IMR-90 (cell line): Measurements from ENCODE around the gene SEMA3C. TPM values are rescaled to one million over a fixed set of nuclear protein-coding genes. Genes with fewer than 3 reads are reported as not detected.

Experiments used
- ATAC-seq: fragments of 200-7000 bp; cut with Tn5 transposase; 2 replicates; pipeline ENCODE4 v1.9.1; 2020; ENCODE audit warnings: low read depth, mild to moderate bottlenecking, moderate library complexity
- BruUV-seq: library from RNA; stranded (reverse); fragments of 400-500 nt; replicated peaks from 2 replicates; lab custom pipeline; 2021; lab: Mats Ljungman, UMichigan
- CTCF ChIA-PET: fragments of 300-600 bp; formaldehyde crosslinking; extraction: SDS; loops from one replicate; lab custom pipeline; 2021; ENCODE audit warnings: antibody characterized with exemption; lab: Yijun Ruan, JAX
- POLR2A ChIA-PET: fragments of 300-600 bp; sonication (Branson Sonifier 250); formaldehyde crosslinking; loops from one replicate; lab custom pipeline; 2022; ENCODE audit warnings: antibody characterized with exemption; ENCODE audit not compliant: unreplicated experiment; lab: Charles Lee
- DNase-seq: peaks from one replicate; pipeline ENCODE4 v3.0.0; 2013
- H2AFZ ChIP-seq: replicated peaks from 2 replicates; pipeline ENCODE3; 2013; ENCODE audit warnings: low read length, mild to moderate bottlenecking; ENCODE audit not compliant: poor library complexity
- H2AK5ac ChIP-seq: 2 replicates; pipeline ENCODE4 v1.6.1; 2013; ENCODE audit warnings: low read depth, low read length, inconsistent platforms
- H2AK9ac ChIP-seq: replicated peaks from 2 replicates; pipeline ENCODE3; 2013; ENCODE audit warnings: mild to moderate bottlenecking, low read depth, low read length, moderate library complexity; ENCODE audit not compliant: poor library complexity
- H2BK120ac ChIP-seq: 2 replicates; pipeline ENCODE4 v1.6.1; 2013; ENCODE audit warnings: low read depth, low read length, inconsistent platforms
- H2BK15ac ChIP-seq: 3 replicates; pipeline ENCODE4 v1.6.1; 2013; ENCODE audit warnings: low read depth, low read length, inconsistent platforms
- H2BK20ac ChIP-seq: 2 replicates; pipeline ENCODE4 v1.6.1; 2013; ENCODE audit warnings: low read depth, mild to moderate bottlenecking, inconsistent platforms, low read length, moderate library complexity
- H2BK5ac ChIP-seq: 2 replicates; pipeline ENCODE4 v1.6.1; 2013; ENCODE audit warnings: mild to moderate bottlenecking, low read depth, low read length, inconsistent platforms; ENCODE audit not compliant: poor library complexity, severe bottlenecking
- H3K14ac ChIP-seq: replicated peaks from 2 replicates; pipeline ENCODE4 v1.6.1; 2013; ENCODE audit warnings: low read depth, low read length, inconsistent platforms
- H3K18ac ChIP-seq: 2 replicates; pipeline ENCODE4 v1.6.1; 2013; ENCODE audit warnings: low read depth, low read length, control low read depth
- H3K23ac ChIP-seq: 2 replicates; pipeline ENCODE4 v1.6.1; 2013; ENCODE audit warnings: low read depth, low read length, inconsistent platforms
- H3K27ac ChIP-seq: 2 replicates; pipeline ENCODE4 v1.5.1; 2013; ENCODE audit warnings: mild to moderate bottlenecking, control low read depth, low read length; ENCODE audit not compliant: insufficient read depth
- H3K27me3 ChIP-seq: 2 replicates; pipeline ENCODE4 v1.6.1; 2013; ENCODE audit warnings: low read length; ENCODE audit not compliant: control insufficient read depth, insufficient read depth
- H3K36me3 ChIP-seq: 2 replicates; pipeline ENCODE4 v1.6.1; 2013; ENCODE audit warnings: low read length, mixed read lengths; ENCODE audit not compliant: control insufficient read depth, insufficient read depth
- H3K4ac ChIP-seq: 2 replicates; pipeline ENCODE4 v1.6.1; 2013; ENCODE audit warnings: low read depth, low read length, inconsistent platforms
- H3K4me1 ChIP-seq: 2 replicates; pipeline ENCODE4 v1.6.1; 2013; ENCODE audit warnings: low read length, mixed read lengths; ENCODE audit not compliant: control insufficient read depth, insufficient read depth
- H3K4me2 ChIP-seq: 2 replicates; pipeline ENCODE4 v1.6.1; 2013; ENCODE audit warnings: low read depth, mild to moderate bottlenecking, control low read depth, low read length, moderate library complexity
- H3K4me3 ChIP-seq: 2 replicates; pipeline ENCODE4 v1.5.1; 2013; ENCODE audit warnings: low read depth, mild to moderate bottlenecking, control low read depth, low read length, moderate library complexity; ENCODE audit not compliant: insufficient read depth
- H3K56ac ChIP-seq: 2 replicates; pipeline ENCODE4 v1.6.1; 2013; ENCODE audit warnings: low read length, inconsistent platforms; ENCODE audit not compliant: insufficient read depth; ENCODE audit errors: extremely low read depth
- H3K79me1 ChIP-seq, 2 experiments: 2 replicates each; pipeline ENCODE4 v1.6.1; 2013; ENCODE audit warnings: low read length in 2 of 2, inconsistent platforms in 1 of 2, low read depth in 1 of 2
- H3K9ac ChIP-seq: 2 replicates; pipeline ENCODE4 v1.6.1; 2013; ENCODE audit warnings: low read depth, low read length, control low read depth
- H3K9me1 ChIP-seq: 2 replicates; pipeline ENCODE4 v1.6.1; 2013; ENCODE audit warnings: low read length, inconsistent platforms; ENCODE audit not compliant: insufficient read depth
- H3K9me3 ChIP-seq: 2 replicates; pipeline ENCODE4 v1.6.1; 2013; ENCODE audit warnings: low read length; ENCODE audit not compliant: control insufficient read depth, insufficient read depth
- H4K20me1 ChIP-seq: 2 replicates; pipeline ENCODE4 v1.6.1; 2013; ENCODE audit warnings: low read length, inconsistent platforms; ENCODE audit not compliant: insufficient read depth
- H4K5ac ChIP-seq: 2 replicates; pipeline ENCODE4 v1.6.1; 2013; ENCODE audit warnings: mild to moderate bottlenecking, low read depth, low read length, control low read depth
- H4K8ac ChIP-seq, 2 experiments: 2 replicates each; pipeline ENCODE4 v1.6.1; 2013; ENCODE audit warnings: low read depth in 2 of 2, low read length in 2 of 2, control low read depth in 1 of 2, inconsistent platforms in 1 of 2
- H4K91ac ChIP-seq: 2 replicates; pipeline ENCODE4 v1.6.1; 2013; ENCODE audit warnings: low read depth, low read length, inconsistent platforms; ENCODE audit not compliant: insufficient read depth
- CHD1 ChIP-seq: IDR thresholded peaks from 2 replicates; pipeline ENCODE4 v1.6.1; 2012; ENCODE audit warnings: low read depth, low read length, improper control_type of control experiment
- POLR2A ChIP-seq: IDR thresholded peaks from 2 replicates; pipeline ENCODE4 v1.6.1; 2012; ENCODE audit warnings: mild to moderate bottlenecking, low read depth, low read length
- RAD21 ChIP-seq: IDR thresholded peaks from 2 replicates; pipeline ENCODE4 v1.6.1; 2012; ENCODE audit warnings: low read length, improper control_type of control experiment
- WGBS, 2 experiments: methylation state at CpG; one replicate each; pipeline versions ENCODE4 v1.1.5 to v1.1.7; 2013; ENCODE audit warnings: missing lambda C conversion rate in 2 of 2; ENCODE audit not compliant: insufficient read length in 1 of 2; ENCODE audit errors: extremely low coverage in 2 of 2; 5-methylcytosine and 5-hydroxymethylcytosine counted together
- dilution Hi-C: fragments of 300-500 bp; cut with HindIII; formaldehyde crosslinking; loops from one replicate; pipeline ENCODE4 v1.14.3; 2018; ENCODE audit warnings: low sequenced_read_pairs; ENCODE audit not compliant: unreplicated experiment
- in situ Hi-C: fragments of 300-500 bp; cut with MboI; formaldehyde crosslinking; loops from 3 replicates; pipeline ENCODE4 v1.14.3; 2019; ENCODE audit warnings: low sequenced_read_pairs, inconsistent platforms, mixed read lengths
- intact Hi-C: fragments of 100-400 bp; cut with micrococcal nuclease; formaldehyde crosslinking; loops from 2 replicates; pipeline ENCODE4 v1.10.0; 2022
- polyA plus RNA-seq, 3 experiments: library from polyadenylated mRNA; depleted of rRNA; stranded (reverse); fragments of >200 nt; gene quantifications; 2 replicates each; pipeline ENCODE4 v1.2.3, GENCODE V29; 2012; ENCODE audit warnings: low replicate concordance in 1 of 3
- total RNA-seq: library from RNA; depleted of rRNA; stranded (reverse); fragments of >200 nt; gene quantifications from 2 replicates; pipeline ENCODE4 v1.2.3, GENCODE V29; 2012

SEMA3C gene
- total and polyA plus RNA-seq, 2 of the 4 experiments (the other 2 are of a cell fraction) = 21.2 to 97.1 TPM

DNA sequence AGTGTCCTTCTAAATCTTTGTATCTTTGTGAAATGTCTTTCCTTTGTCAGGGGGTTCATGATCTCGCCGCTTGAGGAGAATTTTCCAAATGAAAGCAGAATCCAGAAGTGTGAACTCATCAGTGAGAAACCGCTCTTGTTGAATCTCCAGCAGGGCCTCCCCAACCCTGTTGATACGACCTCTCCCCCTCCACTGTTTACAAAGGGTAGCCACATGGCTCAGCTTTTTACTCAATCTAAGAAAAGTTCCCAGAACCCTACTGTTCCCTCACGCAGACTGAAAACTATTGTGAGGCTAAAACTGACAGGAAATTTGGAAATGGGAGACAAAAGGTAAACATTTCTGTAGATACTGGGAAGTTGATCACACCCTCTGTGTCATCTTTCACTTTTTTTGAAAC is 73.9 kb downstream of the SEMA3C start:
- Histone ChIP-seq H3K14ac (no peak overlapping the region), H2BK20ac (0 out of 2 replicates have a peak overlapping the region, but pooled peaks have one; percentile 21), H3K79me1 (peaks cover 8 to 20% of the 10 kb centered on the region in 2 experiments; a peak in 3 of 4 replicates), H3K27me3 (no peaks in the 10 kb centered on the region), H2BK120ac (no peak overlapping the region), H2BK15ac (no peak overlapping the region), H3K23ac (peak overlapping the region; percentile 39; the same call in 1 of the 2 replicates), H2AK9ac (no peak overlapping the region), H3K18ac (no peak overlapping the region), H4K91ac (no peak overlapping the region), H3K56ac (no peak overlapping the region), H3K4me1 (peaks cover 10% of the 10 kb centered on the region), H3K36me3 (no peaks in the 10 kb centered on the region; the same call in 1 of the 2 replicates), H3K4ac (no peak overlapping the region), H4K5ac (no peak overlapping the region), H3K4me3 (no peak overlapping the region), H3K27ac (no peak overlapping the region), H2AK5ac (no peak overlapping the region; the same call in 1 of the 2 replicates), H4K8ac (no peak overlapping the region), H4K20me1 (no peaks in the 10 kb centered on the region), H3K9me3 (no peaks in the 10 kb centered on the region), H3K4me2 (no peak overlapping the region), H2BK5ac (no peak overlapping the region), H3K9me1 (0 out of 2 replicates have a peak, but pooled peaks cover 4% of the 10 kb centered on the region), H3K9ac (no peak overlapping the region), H2AFZ (no peak overlapping the region)
- DNase-seq (no peak), ATAC-seq (no peak)
- ChIA-PET CTCF (no interaction called here), POLR2A (no interaction called here)
- in situ Hi-C loops (no loop called here), dilution Hi-C loops (no loop called here), intact Hi-C loops (loop anchor here (5.0 kb wide), 1 partner anchor 47 kb away; no protein-coding TSS in a partner anchor)
- no TSS peak for BruUV-seq
- no CpG with 5 or more reads among the region's 5 CpGs for WGBS, 2 experiments
- TF ChIP-seq CHD1 (no peak), RAD21 (no peak), POLR2A (no peak)
